H4 (cell line): ENCODE results near the gene BCAT1. TPM values are rescaled to one million over a fixed set of nuclear protein-coding genes. Genes with fewer than 3 reads are reported as not detected.
"Not testable (repeated sequence)": the region's sequence is repeated elsewhere in the genome, so short reads cannot be mapped to it uniquely, and the experiment has no call there.

ENCODE experiments used
- DNase-seq: peaks from one replicate; pipeline ENCODE4 v3.0.0-alpha.2; 2015; ENCODE audit warnings: low spot score
- total RNA-seq: library from RNA; depleted of rRNA; stranded (reverse); fragments of >200 nt; shearing (Covaris generic); gene quantifications from 2 replicates; pipeline ENCODE4 v1.2.3, GENCODE V29; 2014

The BCAT1 gene
- total RNA-seq, 1 experiment from 2014 or later, result 117 TPM

- DNase-seq, result not testable (repeated sequence)
These were observed 7.5 kb upstream of the BCAT1 start for GRCh38 chr12:24956351-24956750.

DNA sequence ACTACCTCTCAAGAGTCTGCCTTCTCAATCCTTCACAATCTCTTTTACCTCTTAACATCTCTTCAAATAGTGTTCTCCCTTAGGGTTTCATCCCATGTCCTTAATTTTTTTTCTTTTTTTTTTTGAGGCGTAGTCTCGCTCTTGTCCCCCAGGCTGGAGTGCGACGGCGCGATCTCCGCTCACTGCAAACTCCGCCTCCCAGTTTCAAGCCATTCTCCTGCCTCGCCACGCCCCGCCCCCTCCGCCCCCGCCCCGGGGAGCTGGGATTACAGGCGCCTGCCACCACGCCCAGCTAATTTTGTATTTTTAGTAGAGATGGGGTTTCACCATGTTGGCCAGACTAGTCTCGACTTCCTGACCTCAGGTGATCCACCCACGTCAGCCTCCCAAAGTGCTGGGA is 7.0 kb upstream of the BCAT1 start:
- DNase-seq, result no peak

- no peak for DNase-seq
These were observed 6.5 kb upstream of the BCAT1 start for GRCh38 chr12:24955389-24955788.

GRCh38 chr12:24954261-24954660 is 5.4 kb upstream of the BCAT1 start:
- no peak for DNase-seq

DNA sequence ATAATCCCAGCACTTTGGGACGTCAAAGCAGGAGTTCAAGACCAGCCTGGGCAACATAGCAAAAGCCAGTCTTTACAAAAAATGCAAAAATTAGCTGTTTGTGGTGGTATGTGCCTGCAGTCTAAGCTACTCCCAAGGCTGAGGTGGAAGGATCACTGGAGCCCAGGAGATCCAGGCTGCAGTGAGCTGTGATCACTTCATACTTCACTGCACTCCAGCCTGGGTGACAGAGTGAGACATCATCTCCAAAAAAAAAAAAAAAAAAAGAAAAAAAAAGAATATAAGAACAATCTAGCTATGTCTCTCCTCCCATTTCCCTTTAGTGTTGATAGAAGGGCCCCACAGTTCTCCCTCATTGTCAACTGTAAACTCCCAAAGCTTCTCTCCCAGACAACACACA is 3.5 kb upstream of the BCAT1 start:
- DNase-seq, result no peak

DNA sequence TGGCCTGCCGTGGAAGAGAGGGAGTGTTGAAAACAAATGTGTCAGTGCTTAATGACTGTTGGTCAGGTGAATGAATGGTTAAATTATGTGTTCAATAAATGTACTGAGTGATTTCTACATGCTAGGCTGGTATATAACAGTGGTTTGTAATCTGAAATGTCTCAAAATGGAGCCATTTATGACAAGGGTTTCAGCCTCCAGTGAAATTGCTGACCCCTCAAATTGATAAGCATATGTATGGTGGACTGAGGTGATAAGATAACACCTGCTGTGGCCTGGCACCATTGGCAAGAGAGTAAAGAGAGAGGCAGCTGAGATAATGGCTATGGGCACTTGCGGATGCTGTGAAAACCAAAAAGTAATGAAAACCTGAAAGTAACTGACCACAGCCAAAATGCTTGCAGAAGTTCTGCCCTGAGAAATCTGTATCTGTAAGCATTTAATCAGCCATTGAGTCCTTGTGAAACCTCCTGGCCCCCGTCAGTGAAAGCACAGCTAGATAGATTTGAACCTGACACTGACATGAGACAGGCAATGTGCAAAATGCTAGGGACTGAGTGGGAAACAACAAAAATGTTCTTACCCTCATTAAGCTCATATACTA is 1.4 kb upstream of the BCAT1 start:
- no peak for DNase-seq

DNA sequence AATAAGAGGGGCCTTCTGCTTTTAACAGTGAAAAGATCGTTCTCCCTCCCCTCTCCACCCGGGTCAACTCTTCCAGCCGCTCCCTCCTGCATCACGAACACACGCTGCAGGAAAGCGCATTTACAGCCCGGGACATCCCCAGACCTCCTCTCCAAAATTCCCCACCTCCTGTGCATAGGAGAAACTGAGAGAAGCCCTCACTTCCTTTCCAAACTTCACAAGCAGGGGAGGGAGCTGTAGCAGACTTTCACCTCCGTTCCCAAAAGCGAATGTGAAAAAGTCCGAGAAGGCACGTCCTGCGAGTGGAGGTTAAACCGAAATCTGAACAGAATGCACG is 513 bp downstream of the BCAT1 start:
- DNase-seq, result no peak

- no peak for DNase-seq
These were observed 1.1 kb downstream of the BCAT1 start for GRCh38 chr12:24947541-24948419.

DNA sequence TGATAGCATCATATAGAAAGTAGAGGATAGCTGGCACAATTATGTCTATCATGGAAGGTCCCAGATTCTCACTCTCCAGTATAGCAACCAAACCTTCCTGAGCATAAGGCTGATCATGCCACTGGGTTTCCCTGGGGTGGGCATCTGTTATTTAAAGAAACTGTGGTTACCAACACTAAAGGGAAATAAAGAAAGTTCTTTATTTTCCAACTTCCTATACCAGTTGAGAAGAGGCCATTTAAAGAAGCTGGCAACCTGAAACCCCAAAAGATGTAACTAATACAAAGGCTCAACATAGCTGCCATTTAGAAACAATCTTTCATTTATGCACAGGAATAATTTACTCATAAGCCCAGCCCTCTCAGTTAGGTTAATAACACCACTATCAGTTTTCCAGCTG is 3.1 kb downstream of the BCAT1 start:
- DNase-seq, result no peak

DNA sequence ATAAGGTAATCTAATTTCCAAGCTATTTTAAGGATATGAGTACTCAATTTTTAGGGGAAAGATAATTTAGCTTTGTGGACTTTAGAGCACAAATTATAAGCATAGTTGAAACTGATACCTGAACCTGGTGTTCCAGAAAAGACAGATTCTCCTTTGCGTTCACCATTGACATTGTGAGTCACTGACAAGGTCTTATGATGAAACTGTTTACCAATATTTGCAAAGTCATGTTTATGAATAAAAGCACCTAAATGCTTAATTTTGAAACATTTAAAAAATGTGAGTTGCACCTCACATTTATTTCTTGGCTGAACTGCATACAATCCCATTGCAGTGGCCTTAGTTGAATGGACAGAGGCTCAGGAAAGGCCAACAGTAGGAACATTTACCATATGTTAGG is 3.9 kb downstream of the BCAT1 start:
- DNase-seq, result no peak

GRCh38 chr12:24944601-24944975 is 4.3 kb downstream of the BCAT1 start:
- no peak for DNase-seq

DNA sequence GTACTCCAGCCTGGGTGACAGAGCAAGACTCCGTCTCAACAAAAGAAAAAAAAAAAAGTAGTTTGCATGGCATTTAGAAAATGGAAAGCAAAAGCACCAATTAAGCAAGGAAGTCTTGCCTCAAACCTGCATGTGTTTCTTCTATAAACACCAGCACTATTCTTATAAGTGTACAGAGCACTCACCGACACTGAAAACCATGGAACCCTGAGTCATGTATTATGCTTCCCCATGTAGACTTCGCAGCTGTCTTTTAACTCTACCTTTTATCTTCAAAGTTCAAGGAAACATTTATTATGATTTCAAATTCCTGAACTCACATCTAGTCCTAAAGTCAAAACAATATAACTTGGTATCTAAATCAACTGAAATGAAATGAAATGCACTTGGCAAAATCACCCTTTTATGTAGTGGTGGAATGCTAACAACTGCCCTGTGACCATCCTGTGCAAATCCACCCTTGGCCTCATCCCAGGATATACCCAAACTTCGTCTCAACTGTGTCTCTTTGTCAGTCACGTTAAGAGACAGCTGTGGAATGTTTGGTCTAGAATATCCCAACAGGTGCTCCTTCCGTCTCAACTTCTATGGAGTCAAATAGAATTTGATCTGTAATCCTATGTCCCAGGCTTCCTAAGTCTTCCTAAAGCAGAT is 4.8 kb downstream of the BCAT1 start:
- peak; percentile 63 for DNase-seq

DNA sequence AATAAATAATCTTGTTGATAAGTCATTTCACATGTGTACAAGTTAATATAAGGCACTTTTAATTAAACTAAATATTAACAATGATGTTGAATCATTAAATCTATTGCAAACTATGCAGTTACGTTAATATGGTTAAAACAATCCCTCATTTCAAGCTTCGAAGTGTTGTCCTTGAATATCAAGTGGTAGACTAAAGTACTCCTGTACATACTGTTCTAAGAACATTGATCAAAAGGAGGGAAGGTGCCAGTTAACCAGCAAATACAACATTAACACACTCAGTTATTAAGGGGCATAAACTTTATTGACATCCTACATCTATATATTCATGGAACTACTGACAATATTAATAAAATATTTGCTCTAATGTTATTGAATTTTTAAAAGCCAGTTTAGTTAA is 8.7 kb downstream of the BCAT1 start:
- DNase-seq, result no peak

GRCh38 chr12:24939551-24939950 is 9.3 kb downstream of the BCAT1 start:
- DNase-seq, result not testable (repeated sequence)

GRCh38 chr12:24938341-24938740 is 10.6 kb downstream of the BCAT1 start:
- no peak for DNase-seq

GRCh38 chr12:24937553-24938244 is 11.2 kb downstream of the BCAT1 start:
- DNase-seq, result no peak

DNA sequence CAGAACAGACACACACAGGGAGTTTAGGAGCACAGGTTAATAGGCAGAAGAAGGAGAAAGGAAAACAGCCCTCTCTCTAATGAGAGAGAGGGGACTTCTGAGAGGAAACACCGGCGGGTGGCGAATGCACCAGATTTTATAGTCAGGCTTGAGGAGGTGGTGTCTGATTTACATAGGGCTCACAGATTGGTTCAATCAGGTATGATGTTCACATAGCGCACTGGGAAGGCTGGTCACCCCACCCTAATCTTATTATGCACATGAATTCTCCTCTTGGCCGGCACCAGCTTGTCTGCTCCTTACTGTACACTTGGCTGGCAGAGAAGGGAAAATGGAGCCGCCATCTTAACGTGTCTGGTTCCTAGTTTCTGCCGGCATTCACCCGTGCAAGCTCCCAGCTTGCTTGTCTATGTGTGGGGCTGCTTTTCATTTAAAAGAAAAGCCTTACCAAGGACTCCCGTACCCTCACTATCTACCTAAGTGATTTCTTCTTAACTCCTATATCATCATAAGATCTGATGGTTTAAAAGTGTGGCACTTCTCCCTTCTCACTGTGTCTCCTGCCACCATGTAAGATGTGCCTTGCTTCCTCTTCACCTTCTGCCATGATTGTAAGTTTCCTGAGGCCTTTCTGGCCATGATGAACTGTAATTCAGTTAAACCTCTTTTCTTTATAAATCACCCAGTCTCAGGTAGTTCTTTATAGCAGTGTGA is 15.1 kb downstream of the BCAT1 start:
- no peak for DNase-seq

- no peak for DNase-seq
These were observed 17.1 kb downstream of the BCAT1 start for GRCh38 chr12:24931666-24932405.

GRCh38 chr12:24929953-24930352 is 18.9 kb downstream of the BCAT1 start:
- no peak for DNase-seq

DNA sequence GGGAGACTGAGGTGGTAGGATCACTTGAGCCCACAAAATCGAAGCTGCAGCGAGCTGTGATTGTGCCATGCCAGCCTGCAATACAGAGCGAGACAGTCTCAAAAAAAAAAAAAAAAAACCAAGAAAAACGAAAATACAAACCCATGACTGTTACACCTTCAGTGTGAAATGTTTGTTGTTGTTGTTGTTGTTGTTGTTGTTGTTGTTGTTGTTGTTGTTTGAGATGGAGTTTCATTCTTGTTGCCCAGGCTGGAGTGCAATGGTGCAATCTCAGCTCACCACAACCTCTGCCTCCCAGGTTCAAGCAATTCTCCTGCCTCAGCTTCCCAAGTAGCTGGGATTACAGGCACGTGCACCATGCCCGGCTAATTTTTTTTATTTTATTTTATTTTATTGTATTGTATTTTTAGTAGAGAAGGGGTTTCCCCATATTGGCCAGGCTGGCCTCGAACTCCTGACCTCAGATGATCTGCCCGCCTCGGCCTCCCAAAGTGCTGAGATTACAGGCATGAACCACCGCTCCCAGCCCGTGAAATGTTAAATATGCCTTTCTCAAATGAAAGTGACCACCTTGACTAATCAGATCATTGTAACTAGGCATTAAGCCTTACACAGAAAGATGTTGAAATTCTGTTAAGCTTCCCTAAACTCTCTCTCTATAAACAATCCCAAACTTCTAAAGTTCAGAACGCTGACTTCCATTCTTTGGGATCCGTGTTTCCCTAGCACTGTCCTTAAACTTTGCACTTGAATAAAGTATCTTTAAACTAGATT is 20.2 kb downstream of the BCAT1 start:
- not testable (repeated sequence) for DNase-seq
